Measurements from ENCODE around the gene PCDH9.

Gene PCDH9

GRCh38 chr13:66397133-66397532 is 833.0 kb downstream of the PCDH9 start:
- Histone ChIP-seq H3K27me3 (no peaks in the 10 kb centered on the region), H4K20me1 (no peaks in the 10 kb centered on the region), H3K9ac (no peak overlapping the region), H3K27ac (no peak overlapping the region), H3K4me1 (no peaks in the 10 kb centered on the region), H3K4me2 (no peak overlapping the region), H3K36me3 (no peaks in the 10 kb centered on the region), H3K4me3 (no peak overlapping the region), H3K9me3 (no peaks in the 10 kb centered on the region)
- TF ChIP-seq Cebpa-rat (IDR thresholded peaks at IDR 0.05): no peak

- Histone ChIP-seq H3K4me3 (no peak overlapping the region), H3K4me1 (no peaks in the 10 kb centered on the region)
These were observed 838.8 kb downstream of the PCDH9 start for GRCh38 chr13:66391322-66391721.

GRCh38 chr13:66378894-66379293 is 851.2 kb downstream of the PCDH9 start:
- no peaks in the 10 kb centered on the region for H3K27me3 ChIP-seq
- TF ChIP-seq Cebpa-rat (IDR thresholded peaks at IDR 0.05): no peak
- H3K4me3 ChIP-seq: no peak overlapping the region
- H3K9ac ChIP-seq: no peak overlapping the region
- H3K4me1 ChIP-seq: no peaks in the 10 kb centered on the region
- H3K36me3 ChIP-seq: no peaks in the 10 kb centered on the region
- H3K27ac ChIP-seq: no peak overlapping the region
- H3K9me3 ChIP-seq: no peaks in the 10 kb centered on the region
- H3K4me2 ChIP-seq: no peak overlapping the region
- H4K20me1 ChIP-seq: no peaks in the 10 kb centered on the region

More at GRCh38 chr13:66391322-66391721, 838.8 kb downstream of the PCDH9 start:
- H3K36me3 ChIP-seq: no peaks in the 10 kb centered on the region
- no peak overlapping the region for H3K27ac ChIP-seq
- H3K27me3 ChIP-seq: no peaks in the 10 kb centered on the region
- TF ChIP-seq Cebpa-rat (IDR thresholded peaks at IDR 0.05): no peak
- no peaks in the 10 kb centered on the region for H4K20me1 ChIP-seq
- H3K4me2 ChIP-seq: no peak overlapping the region
- H3K9ac ChIP-seq: no peak overlapping the region
- H3K9me3 ChIP-seq: no peaks in the 10 kb centered on the region

GRCh38 chr13:66377569-66377968 is 852.6 kb downstream of the PCDH9 start:
- Histone ChIP-seq H3K9me3 (no peaks in the 10 kb centered on the region), H3K4me1 (no peaks in the 10 kb centered on the region), H3K9ac (no peak overlapping the region), H4K20me1 (no peaks in the 10 kb centered on the region), H3K4me3 (no peak overlapping the region), H3K27ac (no peak overlapping the region), H3K4me2 (no peak overlapping the region), H3K27me3 (no peaks in the 10 kb centered on the region), H3K36me3 (no peaks in the 10 kb centered on the region)
- TF ChIP-seq Cebpa-rat (IDR thresholded peaks at IDR 0.05): no peak

- Histone ChIP-seq H3K9ac (no peak overlapping the region), H4K20me1 (no peaks in the 10 kb centered on the region), H3K4me2 (no peak overlapping the region), H3K36me3 (no peaks in the 10 kb centered on the region), H3K4me3 (no peak overlapping the region), H3K27ac (no peak overlapping the region), H3K9me3 (no peaks in the 10 kb centered on the region), H3K4me1 (no peaks in the 10 kb centered on the region), H3K27me3 (no peaks in the 10 kb centered on the region)
- no peak for TF ChIP-seq Cebpa-rat (IDR thresholded peaks at IDR 0.05)
These were observed 854.4 kb downstream of the PCDH9 start for GRCh38 chr13:66375756-66376155.

- no peaks in the 10 kb centered on the region for H4K20me1 ChIP-seq
- no peak overlapping the region for H3K4me2 ChIP-seq
- no peak overlapping the region for H3K4me3 ChIP-seq
- no peak overlapping the region for H3K27ac ChIP-seq
- no peaks in the 10 kb centered on the region for H3K4me1 ChIP-seq
- no peak overlapping the region for H3K9ac ChIP-seq
- TF ChIP-seq Cebpa-rat (IDR thresholded peaks at IDR 0.05): no peak
- H3K27me3 ChIP-seq: no peaks in the 10 kb centered on the region
- H3K9me3 ChIP-seq: no peaks in the 10 kb centered on the region
- H3K36me3 ChIP-seq: no peaks in the 10 kb centered on the region
These were observed 860.5 kb downstream of the PCDH9 start for GRCh38 chr13:66369666-66370065.

- H3K27ac ChIP-seq: no peak overlapping the region
- H3K27me3 ChIP-seq: no peaks in the 10 kb centered on the region
- no peaks in the 10 kb centered on the region for H3K36me3 ChIP-seq
These were observed 862.8 kb downstream of the PCDH9 start for GRCh38 chr13:66367356-66367755.

GRCh38 chr13:66365101-66365500 is 865.0 kb downstream of the PCDH9 start:
- no peak overlapping the region for H3K27ac ChIP-seq
- no peaks in the 10 kb centered on the region for H3K4me1 ChIP-seq
- no peaks in the 10 kb centered on the region for H3K36me3 ChIP-seq
- no peak overlapping the region for H3K9ac ChIP-seq
- H3K4me2 ChIP-seq: no peak overlapping the region
- no peak for TF ChIP-seq Cebpa-rat (IDR thresholded peaks at IDR 0.05)
- no peaks in the 10 kb centered on the region for H4K20me1 ChIP-seq
- no peaks in the 10 kb centered on the region for H3K27me3 ChIP-seq
- H3K9me3 ChIP-seq: no peaks in the 10 kb centered on the region
- no peak overlapping the region for H3K4me3 ChIP-seq

More at GRCh38 chr13:66367356-66367755, 862.8 kb downstream of the PCDH9 start:
- H3K4me2 ChIP-seq: no peak overlapping the region
- no peak overlapping the region for H3K9ac ChIP-seq
- TF ChIP-seq Cebpa-rat (IDR thresholded peaks at IDR 0.05): no peak
- H3K4me3 ChIP-seq: no peak overlapping the region
- no peaks in the 10 kb centered on the region for H3K9me3 ChIP-seq
- H3K4me1 ChIP-seq: no peaks in the 10 kb centered on the region
- no peaks in the 10 kb centered on the region for H4K20me1 ChIP-seq

- H3K4me3 ChIP-seq: no peak overlapping the region
- H3K27ac ChIP-seq: no peak overlapping the region
- H3K4me2 ChIP-seq: no peak overlapping the region
- H3K9me3 ChIP-seq: no peaks in the 10 kb centered on the region
- no peaks in the 10 kb centered on the region for H3K36me3 ChIP-seq
- H3K9ac ChIP-seq: no peak overlapping the region
- no peak for TF ChIP-seq Cebpa-rat (IDR thresholded peaks at IDR 0.05)
- no peaks in the 10 kb centered on the region for H3K4me1 ChIP-seq
- H3K27me3 ChIP-seq: no peaks in the 10 kb centered on the region
- no peaks in the 10 kb centered on the region for H4K20me1 ChIP-seq
These were observed 865.8 kb downstream of the PCDH9 start for GRCh38 chr13:66364346-66364745.

- Histone ChIP-seq H3K27me3 (no peaks in the 10 kb centered on the region), H3K9ac (no peak overlapping the region), H3K27ac (no peak overlapping the region), H3K9me3 (no peaks in the 10 kb centered on the region), H3K4me3 (no peak overlapping the region), H3K36me3 (no peaks in the 10 kb centered on the region), H4K20me1 (no peaks in the 10 kb centered on the region), H3K4me1 (no peaks in the 10 kb centered on the region), H3K4me2 (no peak overlapping the region)
- TF ChIP-seq Cebpa-rat (IDR thresholded peaks at IDR 0.05): no peak
These were observed 867.7 kb downstream of the PCDH9 start for GRCh38 chr13:66362485-66362884.

GRCh38 chr13:66359910-66360552 is 870.1 kb downstream of the PCDH9 start:
- Histone ChIP-seq H3K9me3 (no peaks in the 10 kb centered on the region), H3K36me3 (no peaks in the 10 kb centered on the region)

More at GRCh38 chr13:66359910-66360552, 870.1 kb downstream of the PCDH9 start:
- no peak overlapping the region for H3K27ac ChIP-seq
- no peak overlapping the region for H3K4me3 ChIP-seq
- TF ChIP-seq Cebpa-rat (IDR thresholded peaks at IDR 0.05): no peak
- H3K4me1 ChIP-seq: no peaks in the 10 kb centered on the region
- no peak overlapping the region for H3K9ac ChIP-seq
- H3K4me2 ChIP-seq: no peak overlapping the region
- no peaks in the 10 kb centered on the region for H4K20me1 ChIP-seq
- no peaks in the 10 kb centered on the region for H3K27me3 ChIP-seq

Data from BLaER1 (cell line).